Ramos (cell line): Measurements from ENCODE around the gene SLCO4C1.

Experiments used
- in situ Hi-C: fragments of 300-500 bp; cut with MboI; formaldehyde crosslinking; loops from one replicate; pipeline ENCODE4 v1.14.3; 2022; ENCODE audit warnings: low sequenced_read_pairs; ENCODE audit not compliant: unreplicated experiment

SLCO4C1 gene

GRCh38 chr5:102278231-102278630 lies 17.9 kb downstream of the SLCO4C1 start:
- in situ Hi-C loops = no loop called here

- in situ Hi-C loops = no loop called here
These were observed 18.9 kb downstream of the SLCO4C1 start for GRCh38 chr5:102277144-102277543.

- in situ Hi-C loops = no loop called here
These were observed 24.3 kb downstream of the SLCO4C1 start for GRCh38 chr5:102271759-102272158.

- in situ Hi-C loops = no loop called here
These were observed 26.0 kb downstream of the SLCO4C1 start for GRCh38 chr5:102270036-102270435.

GRCh38 chr5:102262688-102263087 lies 33.4 kb downstream of the SLCO4C1 start:
- in situ Hi-C loops = no loop called here

GRCh38 chr5:102249381-102249780 lies 46.7 kb downstream of the SLCO4C1 start:
- in situ Hi-C loops = no loop called here

GRCh38 chr5:102243213-102243612 lies 52.9 kb downstream of the SLCO4C1 start:
- in situ Hi-C loops = no loop called here

- in situ Hi-C loops = no loop called here
These were observed 54.2 kb downstream of the SLCO4C1 start for GRCh38 chr5:102241809-102242421.

GRCh38 chr5:102231693-102232619 lies 64.1 kb downstream of the SLCO4C1 start:
- in situ Hi-C loops = no loop called here

- in situ Hi-C loops = no loop called here
These were observed 66.4 kb downstream of the SLCO4C1 start for GRCh38 chr5:102229685-102230084.

GRCh38 chr5:102226321-102226720 lies 69.8 kb downstream of the SLCO4C1 start:
- in situ Hi-C loops = no loop called here

GRCh38 chr5:102223542-102224477 lies 72.3 kb downstream of the SLCO4C1 start:
- in situ Hi-C loops = no loop called here

- in situ Hi-C loops = no loop called here
These were observed 73.3 kb downstream of the SLCO4C1 start for GRCh38 chr5:102222772-102223171.

- in situ Hi-C loops = no loop called here
These were observed 74.1 kb downstream of the SLCO4C1 start for GRCh38 chr5:102221949-102222348.

GRCh38 chr5:102218159-102218558 lies 77.9 kb downstream of the SLCO4C1 start:
- in situ Hi-C loops = no loop called here

GRCh38 chr5:102216678-102217077 lies 79.4 kb downstream of the SLCO4C1 start:
- in situ Hi-C loops = no loop called here

GRCh38 chr5:102211165-102211564 lies 84.9 kb downstream of the SLCO4C1 start:
- in situ Hi-C loops = no loop called here

GRCh38 chr5:102200861-102201260 lies 95.2 kb downstream of the SLCO4C1 start:
- in situ Hi-C loops = no loop called here

GRCh38 chr5:102196481-102196880 lies 99.6 kb downstream of the SLCO4C1 start:
- in situ Hi-C loops = no loop called here
